GM12878 (cell line): ENCODE results near the gene EBF3. TPM values are rescaled to one million over a fixed set of nuclear protein-coding genes. Genes with fewer than 3 reads are reported as not detected.

ENCODE experiments used
- ATAC-seq: fragments of 200-7000 bp; cut with Tn5 transposase; 3 replicates; pipeline ENCODE4 v1.9.1; 2020; ENCODE audit warnings: mild to moderate bottlenecking, moderate library complexity
- BruUV-seq: library from RNA; stranded (reverse); fragments of 400-500 nt; replicated peaks from 2 replicates; lab custom pipeline; 2021; lab: Mats Ljungman, UMichigan
- CTCF ChIA-PET: fragments of 300-600 bp; sonication (Branson Sonifier 250); formaldehyde crosslinking; extraction: SDS; loops from one replicate; lab custom pipeline; 2021; ENCODE audit warnings: inconsistent platforms; lab: Yijun Ruan, JAX
- POLR2A ChIA-PET: fragments of 350-600 bp; formaldehyde crosslinking; extraction: SDS; loops from one replicate; lab custom pipeline; 2021; ENCODE audit warnings: inconsistent platforms; lab: Charles Lee
- RAD21 ChIA-PET: fragments of 300-600 bp; sonication (Branson Sonifier 250); formaldehyde crosslinking; loops from one replicate; lab custom pipeline; 2023; ENCODE audit warnings: antibody characterized with exemption; ENCODE audit not compliant: unreplicated experiment; lab: Charles Lee
- SMC1A ChIA-PET: fragments of 300-600 bp; sonication (Branson Sonifier 250); formaldehyde crosslinking; loops from one replicate; lab custom pipeline; 2023; ENCODE audit not compliant: unreplicated experiment, uncharacterized antibody; lab: Charles Lee
- DNase-seq: peaks from one replicate; pipeline ENCODE4 v3.0.0-alpha.2; 2011; ENCODE audit warnings: low read depth, low spot score
- FAIRE-seq: peaks from 3 replicates; lab custom pipeline; 2011; peaks lifted over from hg19 to GRCh38; lab: Jason Lieb, UNC
- H2AFZ ChIP-seq: 2 replicates; pipeline ENCODE4 v1.6.0; 2011; ENCODE audit warnings: low read depth, low read length, control low read depth; ENCODE audit not compliant: control insufficient read depth
- H3K27ac ChIP-seq: 2 replicates; pipeline ENCODE4 v1.5.1; 2011; ENCODE audit warnings: control low read depth; ENCODE audit not compliant: control insufficient read depth, insufficient read depth
- H3K27me3 ChIP-seq, 2 experiments: replicated peaks in 1 of 2; 2 replicates each; pipeline versions ENCODE4 v1.6.0 to v1.6.1; 2011; ENCODE audit warnings: low read length in 1 of 2; ENCODE audit not compliant: control insufficient read depth in 2 of 2, insufficient read depth in 2 of 2
- H3K36me3 ChIP-seq, 2 experiments: 2 replicates each; pipeline ENCODE4 v1.5.1; 2011; ENCODE audit warnings: low read length in 1 of 2; ENCODE audit not compliant: control insufficient read depth in 2 of 2, insufficient read depth in 2 of 2
- H3K4me1 ChIP-seq: 2 replicates; pipeline ENCODE4 v1.6.1; 2011; ENCODE audit warnings: mild to moderate bottlenecking, low read length, moderate library complexity, mixed read lengths; ENCODE audit not compliant: control insufficient read depth, insufficient read depth
- H3K4me2 ChIP-seq: 2 replicates; pipeline ENCODE4 v1.6.0; 2011; ENCODE audit warnings: control low read depth; ENCODE audit not compliant: control insufficient read depth, insufficient read depth
- H3K4me3 ChIP-seq: fragments of 200-600 bp; sonication (generic); 2 replicates; pipeline ENCODE4 v1.5.1; 2016
- H3K79me2 ChIP-seq: 2 replicates; pipeline ENCODE4 v1.6.0; 2011; ENCODE audit warnings: low read length; ENCODE audit not compliant: control insufficient read depth, insufficient read depth
- H3K9ac ChIP-seq: 2 replicates; pipeline ENCODE4 v1.8.0; 2011; ENCODE audit warnings: low read length, control low read depth, mixed read lengths; ENCODE audit not compliant: control insufficient read depth, insufficient read depth
- H3K9me3 ChIP-seq: replicated peaks from 3 replicates; pipeline ENCODE4 v1.5.1; 2011; ENCODE audit warnings: mild to moderate bottlenecking, low read length; ENCODE audit not compliant: control insufficient read depth, insufficient read depth
- H4K20me1 ChIP-seq: 2 replicates; pipeline ENCODE4 v1.6.0; 2011; ENCODE audit not compliant: control insufficient read depth, insufficient read depth
- CHD4 ChIP-seq: fragments of 200-600 bp; sonication (generic); IDR thresholded peaks from 2 replicates; pipeline ENCODE4 v1.6.1; 2016; ENCODE audit warnings: mild to moderate bottlenecking
- IRF4 ChIP-seq: IDR thresholded peaks from 2 replicates; pipeline ENCODE4 v1.6.1; 2011; ENCODE audit warnings: low read depth, low read length
- NRF1 ChIP-seq: conservative IDR thresholded peaks from 2 replicates; pipeline ENCODE4 v1.6.1; 2011; ENCODE audit warnings: mild to moderate bottlenecking, low read depth, low read length, improper control_type of control experiment
- SMAD1 ChIP-seq: fragments of 450-650 bp; IDR thresholded peaks from 2 replicates; pipeline ENCODE4 v1.6.1; 2018; ENCODE audit warnings: mild to moderate bottlenecking, low read depth; ENCODE audit not compliant: partially characterized antibody
- SREBF1 ChIP-seq: IDR thresholded peaks from 2 replicates; pipeline ENCODE4 v1.6.1; 2012; ENCODE audit warnings: mild to moderate bottlenecking, low read length
- TCF3 ChIP-seq: IDR thresholded peaks from 2 replicates; pipeline ENCODE4 v1.6.1; 2012; ENCODE audit warnings: low read depth, mild to moderate bottlenecking, low read length, borderline replicate concordance; ENCODE audit not compliant: insufficient read depth
- WGBS: methylation state at CpG from one replicate; pipeline ENCODE4 v1.1.6; 2016; ENCODE audit warnings: low lambda C conversion rate; ENCODE audit not compliant: insufficient replicate concordance, insufficient coverage; ENCODE audit errors: missing lambda C conversion rate; 5-methylcytosine and 5-hydroxymethylcytosine counted together
- in situ Hi-C: fragments of 300-500 bp; cut with MboI; formaldehyde crosslinking; loops from 9 replicates; pipeline ENCODE4 v1.14.3; 2018; ENCODE audit warnings: mixed read lengths
- intact Hi-C: fragments of 100-400 bp; cut with micrococcal nuclease; formaldehyde crosslinking; loops from one replicate; pipeline ENCODE4 v1.14.2; 2022; ENCODE audit not compliant: unreplicated experiment
- polyA plus RNA-seq, 11 experiments: library from polyadenylated mRNA; depleted of rRNA in 4 of 11; unstranded in 6 of 11; stranded (reverse) in 5 of 11; fragments of >200 nt; fragmentation: Nextera tagmentation in 4 of 11; fragmentation: Illumina TruSeq in 1 of 11; extraction: Ambion mirVana in 4 of 11; extraction: Trizol in 1 of 11; gene quantifications; 1 replicate in 1 of 11; 2 replicates in 10 of 11; pipeline versions ENCODE4 v1.2.1 to v1.2.3, GENCODE V29; 2011 to 2016; ENCODE audit warnings: inconsistent platforms in 2 of 11, missing spikeins in 2 of 11, low read depth in 1 of 11
- total RNA-seq, 4 experiments: library from RNA; depleted of rRNA in 3 of 4; stranded (reverse); fragments of >200 nt in 3 of 4; fragmentation: Illumina TruSeq in 1 of 4; extraction: Trizol in 1 of 4; gene quantifications; 2 replicates each; pipeline versions ENCODE4 v1.2.1 to v1.2.3, GENCODE V29; 2013 to 2021
- TF ChIP-seq, protein P1 (sequence below): fragments of 450-650 bp; IDR thresholded peaks from 2 replicates; pipeline ENCODE4 v1.6.1; 2014; ENCODE audit warnings: mild to moderate bottlenecking
- TF ChIP-seq, protein P2 (sequence below): fragments of 450-650 bp; IDR thresholded peaks from 2 replicates; pipeline ENCODE4 v1.6.1; 2016; ENCODE audit warnings: mild to moderate bottlenecking

EBF3 gene
- total and polyA plus RNA-seq, 10 of the 15 experiments (the other 5 are each of a cell fraction or from before 2014, with no cell fraction given) = not detected

DNA sequence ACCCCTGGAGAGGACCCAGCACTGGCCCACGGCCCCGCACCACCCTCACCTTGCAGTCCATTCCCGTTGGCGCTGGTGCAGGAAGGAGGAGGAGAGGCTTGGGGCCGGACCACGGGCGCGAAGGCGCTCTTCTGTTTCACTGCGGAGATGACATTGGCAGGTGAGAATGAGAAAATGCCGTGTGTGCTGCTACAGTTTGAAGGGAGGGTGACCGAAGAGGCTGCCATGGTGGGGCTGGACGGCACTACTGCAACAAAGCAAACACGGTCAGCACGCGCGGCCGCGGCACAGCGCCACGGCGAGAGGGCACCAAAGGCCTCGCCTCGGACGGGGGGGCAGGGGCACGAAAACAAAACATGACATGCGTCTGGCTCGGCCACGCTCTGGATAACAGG, 123.9 kb downstream of the EBF3 start:
- ChIA-PET SMC1A (no interaction called here), RAD21 (no interaction called here), POLR2A (no interaction called here), CTCF (no interaction called here)
- no peak overlapping the region for H3K4me2 ChIP-seq
- DNase-seq (no peak), FAIRE-seq (no peak), ATAC-seq (no peak)
- no peaks in the 10 kb centered on the region for H3K27me3 ChIP-seq
- no peaks in the 10 kb centered on the region for H3K9me3 ChIP-seq
- no peak for TF ChIP-seq SMAD1
- TF ChIP-seq IRF4 = no peak
- no peak for TF ChIP-seq CHD4
- no peak for TF ChIP-seq SREBF1
- TF ChIP-seq, protein P1, sequence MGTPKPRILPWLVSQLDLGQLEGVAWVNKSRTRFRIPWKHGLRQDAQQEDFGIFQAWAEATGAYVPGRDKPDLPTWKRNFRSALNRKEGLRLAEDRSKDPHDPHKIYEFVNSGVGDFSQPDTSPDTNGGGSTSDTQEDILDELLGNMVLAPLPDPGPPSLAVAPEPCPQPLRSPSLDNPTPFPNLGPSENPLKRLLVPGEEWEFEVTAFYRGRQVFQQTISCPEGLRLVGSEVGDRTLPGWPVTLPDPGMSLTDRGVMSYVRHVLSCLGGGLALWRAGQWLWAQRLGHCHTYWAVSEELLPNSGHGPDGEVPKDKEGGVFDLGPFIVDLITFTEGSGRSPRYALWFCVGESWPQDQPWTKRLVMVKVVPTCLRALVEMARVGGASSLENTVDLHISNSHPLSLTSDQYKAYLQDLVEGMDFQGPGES = no peak
- TF ChIP-seq, protein P2, sequence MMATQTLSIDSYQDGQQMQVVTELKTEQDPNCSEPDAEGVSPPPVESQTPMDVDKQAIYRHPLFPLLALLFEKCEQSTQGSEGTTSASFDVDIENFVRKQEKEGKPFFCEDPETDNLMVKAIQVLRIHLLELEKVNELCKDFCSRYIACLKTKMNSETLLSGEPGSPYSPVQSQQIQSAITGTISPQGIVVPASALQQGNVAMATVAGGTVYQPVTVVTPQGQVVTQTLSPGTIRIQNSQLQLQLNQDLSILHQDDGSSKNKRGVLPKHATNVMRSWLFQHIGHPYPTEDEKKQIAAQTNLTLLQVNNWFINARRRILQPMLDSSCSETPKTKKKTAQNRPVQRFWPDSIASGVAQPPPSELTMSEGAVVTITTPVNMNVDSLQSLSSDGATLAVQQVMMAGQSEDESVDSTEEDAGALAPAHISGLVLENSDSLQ = no peak
- no peak for TF ChIP-seq NRF1
- TF ChIP-seq TCF3 = no peak
- intact Hi-C loops = no loop called here
- H3K4me3 ChIP-seq = no peak overlapping the region
- WGBS = 75% methylated on average over 29 of the region's 29 CpGs
- no peak overlapping the region for H3K27ac ChIP-seq
- in situ Hi-C loops = no loop called here
- no peak overlapping the region for H3K9ac ChIP-seq
- H4K20me1 ChIP-seq = no peaks in the 10 kb centered on the region
- H3K79me2 ChIP-seq = no peaks in the 10 kb centered on the region
- H3K36me3 ChIP-seq = no peaks in the 10 kb centered on the region
- H3K4me1 ChIP-seq = no peaks in the 10 kb centered on the region
- no TSS peak for BruUV-seq
- no peak overlapping the region for H2AFZ ChIP-seq
